Endothelial cell of umbilical vein (primary cell): ENCODE data around the gene DMD.

ENCODE experiments used
- EZH2 ChIP-seq: IDR thresholded peaks from 2 replicates; pipeline ENCODE4 v1.6.1; 2012; ENCODE audit warnings: borderline replicate concordance, low read depth, mild to moderate bottlenecking, moderate library complexity, low read length, inconsistent platforms; ENCODE audit not compliant: severe bottlenecking
- FOS ChIP-seq: IDR thresholded peaks from 2 replicates; pipeline ENCODE4 v1.6.1; 2011; ENCODE audit warnings: mild to moderate bottlenecking, low read length, moderate library complexity, borderline replicate concordance; ENCODE audit not compliant: insufficient read depth
- JUN ChIP-seq: IDR thresholded peaks from 2 replicates; pipeline ENCODE4 v1.6.1; 2011; ENCODE audit warnings: borderline replicate concordance, low read depth; ENCODE audit not compliant: insufficient read length, insufficient read depth
- MAX ChIP-seq: IDR thresholded peaks from 2 replicates; pipeline ENCODE4 v1.6.1; 2011; ENCODE audit not compliant: insufficient read depth, insufficient read length
- POLR2A ChIP-seq: IDR thresholded peaks from 2 replicates; pipeline ENCODE4 v1.6.1; 2012; ENCODE audit warnings: low read depth, mild to moderate bottlenecking, control low read depth, low read length
- POLR2AphosphoS5 ChIP-seq: IDR thresholded peaks from 2 replicates; pipeline ENCODE4 v1.6.1; 2012; ENCODE audit warnings: low read depth, mild to moderate bottlenecking, control low read depth, low read length, moderate library complexity; ENCODE audit not compliant: insufficient read depth
- TF ChIP-seq, protein P1 (sequence below), 2 donors: IDR thresholded peaks; 1 replicate in 1 of 2; 2 replicates in 1 of 2; pipeline ENCODE4 v1.5.1; 2011; ENCODE audit warnings: low read length in 2 of 2, mild to moderate bottlenecking in 2 of 2, moderate library complexity in 2 of 2, control low read depth in 1 of 2, inconsistent platforms in 1 of 2, low read depth in 1 of 2; ENCODE audit not compliant: insufficient read depth in 1 of 2; ENCODE audit errors: extremely low read depth in 1 of 2

DNA sequence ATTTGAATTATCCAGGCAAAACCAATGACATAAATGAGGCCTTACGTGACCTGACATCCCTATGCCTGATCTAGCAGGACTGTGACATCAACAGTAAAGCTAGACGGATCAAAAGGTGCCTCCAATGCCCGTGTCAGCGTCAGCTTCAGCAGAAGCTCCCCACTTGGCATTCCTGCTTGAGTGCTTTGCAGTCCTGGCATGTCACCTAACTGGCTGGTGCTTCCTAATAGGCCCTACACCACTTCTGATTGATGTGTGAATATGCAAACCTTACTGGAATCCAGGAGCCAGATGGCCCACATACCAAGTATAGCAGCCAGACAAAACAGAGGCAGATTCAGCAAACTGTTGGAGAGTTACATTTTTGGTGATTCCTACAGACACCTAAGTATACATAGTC, 224.2 kb downstream of the DMD start:
- TF ChIP-seq, protein P1, sequence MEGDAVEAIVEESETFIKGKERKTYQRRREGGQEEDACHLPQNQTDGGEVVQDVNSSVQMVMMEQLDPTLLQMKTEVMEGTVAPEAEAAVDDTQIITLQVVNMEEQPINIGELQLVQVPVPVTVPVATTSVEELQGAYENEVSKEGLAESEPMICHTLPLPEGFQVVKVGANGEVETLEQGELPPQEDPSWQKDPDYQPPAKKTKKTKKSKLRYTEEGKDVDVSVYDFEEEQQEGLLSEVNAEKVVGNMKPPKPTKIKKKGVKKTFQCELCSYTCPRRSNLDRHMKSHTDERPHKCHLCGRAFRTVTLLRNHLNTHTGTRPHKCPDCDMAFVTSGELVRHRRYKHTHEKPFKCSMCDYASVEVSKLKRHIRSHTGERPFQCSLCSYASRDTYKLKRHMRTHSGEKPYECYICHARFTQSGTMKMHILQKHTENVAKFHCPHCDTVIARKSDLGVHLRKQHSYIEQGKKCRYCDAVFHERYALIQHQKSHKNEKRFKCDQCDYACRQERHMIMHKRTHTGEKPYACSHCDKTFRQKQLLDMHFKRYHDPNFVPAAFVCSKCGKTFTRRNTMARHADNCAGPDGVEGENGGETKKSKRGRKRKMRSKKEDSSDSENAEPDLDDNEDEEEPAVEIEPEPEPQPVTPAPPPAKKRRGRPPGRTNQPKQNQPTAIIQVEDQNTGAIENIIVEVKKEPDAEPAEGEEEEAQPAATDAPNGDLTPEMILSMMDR (IDR thresholded peaks at IDR 0.05; ENCODE audit: extremely low read depth in 1 of 2, insufficient read depth in 1 of 2, low read depth in 1 of 2, low read length in 2 of 2), result no peak
- TF ChIP-seq EZH2 (no peak), POLR2AphosphoS5 (no peak), POLR2A (no peak), MAX (no peak), FOS (no peak), JUN (no peak)
